Uterus (tissue), 2 donors: ENCODE data around the gene PCDHGA1.

Experiments used
- CTCF ChIP-seq, 4 experiments: fragments of 200-600 bp in 2 of 4; fragments of 450-650 bp in 2 of 4; sonication (generic) in 2 of 4; IDR thresholded peaks; one replicate each; pipeline ENCODE4 v1.5.1; 2016 to 2019; ENCODE audit warnings: antibody characterized with exemption in 4 of 4, mild to moderate bottlenecking in 2 of 4, moderate library complexity in 1 of 4
- POLR2A ChIP-seq, 2 donors: fragments of 450-650 bp; IDR thresholded peaks; one replicate each; pipeline ENCODE4 v1.6.1; 2016; ENCODE audit warnings: antibody characterized with exemption in 2 of 2, mild to moderate bottlenecking in 1 of 2, moderate library complexity in 1 of 2

DNA sequence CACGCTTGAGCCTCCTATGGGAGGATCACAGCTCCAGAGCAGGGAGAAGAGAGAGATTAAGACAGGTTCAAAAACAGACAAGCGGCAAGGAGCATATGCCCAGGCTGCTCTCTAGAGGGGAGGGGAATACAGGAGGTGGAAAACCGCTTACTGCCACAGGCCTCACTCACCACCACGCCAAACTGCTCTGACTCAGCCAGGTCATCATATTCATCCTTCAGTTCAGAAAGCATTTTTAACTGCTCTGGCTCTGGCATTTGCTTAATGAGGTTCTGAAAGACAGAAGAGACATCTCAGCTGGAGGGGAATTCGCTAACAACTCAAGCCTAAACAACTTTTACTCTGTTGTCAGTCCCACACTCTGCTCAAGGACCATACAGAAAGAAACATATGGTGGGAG, 198.7 kb downstream of the PCDHGA1 start:
- no peak for TF ChIP-seq CTCF (IDR thresholded peaks at IDR 0.05)
- no peak for TF ChIP-seq POLR2A (IDR thresholded peaks at IDR 0.05)
